HCT116 (cell line): ENCODE measurements around the gene BMX. TPM values are rescaled to one million over a fixed set of nuclear protein-coding genes. Genes with fewer than 3 reads are reported as not detected.

Experiments used
- ATAC-seq: fragments of 200-7000 bp; cut with Tn5 transposase; 2 replicates; pipeline ENCODE4 v1.9.1; 2020; ENCODE audit warnings: mild to moderate bottlenecking, moderate library complexity
- BruUV-seq: library from RNA; stranded (reverse); fragments of 400-500 nt; replicated peaks from 2 replicates; lab custom pipeline; 2021; lab: Mats Ljungman, UMichigan
- CTCF ChIA-PET: fragments of 300-600 bp; sonication (Branson Sonifier 250); formaldehyde crosslinking; loops from one replicate; lab custom pipeline; 2021; ENCODE audit warnings: antibody characterized with exemption; lab: Charles Lee
- POLR2A ChIA-PET: fragments of 300-600, 350-600 bp; sonication (Branson Sonifier 250); formaldehyde crosslinking; loops from one replicate; lab custom pipeline; 2021; ENCODE audit warnings: antibody characterized with exemption; lab: Charles Lee
- RAD21 ChIA-PET, 2 experiments: fragments of 300-600 bp; sonication (Branson Sonifier 250); formaldehyde crosslinking; loops; one replicate each; lab custom pipeline; 2023; ENCODE audit warnings: low total read pairs in 2 of 2; ENCODE audit not compliant: uncharacterized antibody in 2 of 2, unreplicated experiment in 2 of 2, low non-redundant PET in 1 of 2; lab: Charles Lee
- DNase-seq: peaks from one replicate; pipeline ENCODE4 v3.0.0-alpha.2; 2010; ENCODE audit warnings: low read depth, low spot score
- H2AFZ ChIP-seq: fragments of 200-600 bp; shearing (Covaris generic), sonication (generic); 2 replicates; pipeline ENCODE4 v1.6.1; 2017; ENCODE audit warnings: low read depth, mixed run types, mixed read lengths, antibody characterized with exemption, low read length; ENCODE audit not compliant: poor library complexity, severe bottlenecking
- H3K27ac ChIP-seq: 2 replicates; pipeline ENCODE4 v1.5.1; 2012; ENCODE audit warnings: low read depth, low read length
- H3K27me3 ChIP-seq: fragments of 200-600 bp; sonication (generic); 2 replicates; pipeline ENCODE4 v1.6.1; 2016; ENCODE audit warnings: mixed run types, low read length, mixed read lengths; ENCODE audit not compliant: insufficient read depth
- H3K36me3 ChIP-seq, 2 experiments: fragments of 200-500 bp in 1 of 2; fragments of 200-600 bp in 1 of 2; sonication (Bioruptor generic) in 1 of 2; sonication (generic) in 1 of 2; 2 replicates each; pipeline versions ENCODE4 v1.5.1 to v1.6.1; 2014 to 2016; ENCODE audit warnings: low read length in 2 of 2, inconsistent platforms in 1 of 2, mixed read lengths in 1 of 2, mixed run types in 1 of 2; ENCODE audit not compliant: insufficient read depth in 2 of 2, control insufficient read depth in 1 of 2
- H3K4me1 ChIP-seq, 2 experiments: fragments of 200-600 bp in 1 of 2; sonication (generic) in 1 of 2; 2 replicates each; pipeline versions ENCODE4 v1.5.1 to v1.6.1; 2012 to 2017; ENCODE audit warnings: low read length in 2 of 2, inconsistent platforms in 1 of 2, mild to moderate bottlenecking in 1 of 2, mixed read lengths in 1 of 2, mixed run types in 1 of 2, moderate library complexity in 1 of 2; ENCODE audit not compliant: insufficient read depth in 2 of 2, control insufficient read depth in 1 of 2
- H3K4me2 ChIP-seq: fragments of 200-600 bp; sonication (generic); 2 replicates; pipeline ENCODE4 v1.6.1; 2017; ENCODE audit warnings: mixed run types, low read length, mixed read lengths
- H3K4me3 ChIP-seq, 2 experiments: fragments of 200-600 bp in 1 of 2; sonication (generic) in 1 of 2; replicated peaks in 1 of 2; 2 replicates each; pipeline ENCODE4 v1.5.1; 2011 to 2016; ENCODE audit warnings: low read length in 2 of 2, control low read depth in 1 of 2, low read depth in 1 of 2, mild to moderate bottlenecking in 1 of 2, mixed read lengths in 1 of 2, mixed run types in 1 of 2
- H3K79me2 ChIP-seq: fragments of 200-600 bp; sonication (generic); 2 replicates; pipeline ENCODE4 v1.6.1; 2017; ENCODE audit warnings: mild to moderate bottlenecking, mixed run types, low read length, moderate library complexity, mixed read lengths; ENCODE audit not compliant: insufficient read depth
- H3K9ac ChIP-seq: fragments of 200-600 bp; sonication (generic); 2 replicates; pipeline ENCODE4 v1.6.1; 2016; ENCODE audit warnings: low read length, mixed read lengths
- H3K9me2 ChIP-seq: fragments of 200-600 bp; sonication (generic), shearing (Covaris generic); 2 replicates; pipeline ENCODE4 v1.6.1; 2017; ENCODE audit warnings: mixed run types, mild to moderate bottlenecking, moderate library complexity; ENCODE audit not compliant: insufficient read depth
- H3K9me3 ChIP-seq, 2 experiments: fragments of 200-500 bp in 1 of 2; fragments of 200-600 bp in 1 of 2; sonication (Bioruptor generic) in 1 of 2; sonication (generic) in 1 of 2; 2 replicates each; pipeline ENCODE4 v1.6.1; 2014 to 2017; ENCODE audit warnings: low read length in 2 of 2, mixed read lengths in 2 of 2, inconsistent platforms in 1 of 2, low read depth in 1 of 2, mild to moderate bottlenecking in 1 of 2, mixed run types in 1 of 2, moderate library complexity in 1 of 2; ENCODE audit not compliant: control insufficient read depth in 1 of 2, insufficient read depth in 1 of 2
- H4K20me1 ChIP-seq: fragments of 200-600 bp; sonication (generic), shearing (Covaris generic); 2 replicates; pipeline ENCODE4 v1.6.1; 2017; ENCODE audit warnings: mixed run types, mild to moderate bottlenecking, moderate library complexity; ENCODE audit not compliant: insufficient read depth
- CBX3 ChIP-seq: IDR thresholded peaks from 2 replicates; pipeline ENCODE4 v1.6.1; 2012; ENCODE audit warnings: low read depth
- EZH2phosphoT487 ChIP-seq: fragments of 200-600 bp; IDR thresholded peaks from 2 replicates; pipeline ENCODE4 v1.6.1; 2018; ENCODE audit warnings: antibody characterized with exemption, borderline replicate concordance
- FOSL1 ChIP-seq: IDR thresholded peaks from 2 replicates; pipeline ENCODE4 v1.6.1; 2012; ENCODE audit warnings: low read depth
- JUND ChIP-seq: IDR thresholded peaks from 2 replicates; pipeline ENCODE4 v1.6.1; 2012
- POLR2A ChIP-seq: IDR thresholded peaks from 2 replicates; pipeline ENCODE4 v1.7.0; 2011; ENCODE audit warnings: borderline replicate concordance; ENCODE audit not compliant: insufficient read depth, insufficient read length; ENCODE audit errors: extremely low read depth
- RAD21 ChIP-seq: IDR thresholded peaks from 2 replicates; pipeline ENCODE4 v1.6.1; 2012; ENCODE audit warnings: low read depth, mild to moderate bottlenecking
- SP1 ChIP-seq: IDR thresholded peaks from 2 replicates; pipeline ENCODE4 v1.6.1; 2012; ENCODE audit warnings: low read depth
- SRF ChIP-seq: IDR thresholded peaks from 2 replicates; pipeline ENCODE4 v1.6.1; 2012; ENCODE audit warnings: low read depth
- TCF7L2 ChIP-seq: IDR thresholded peaks from 2 replicates; pipeline ENCODE4 v1.7.0; 2011; ENCODE audit warnings: borderline replicate concordance, inconsistent platforms; ENCODE audit not compliant: insufficient read depth, insufficient read length; ENCODE audit errors: extremely low read depth
- YY1 ChIP-seq: IDR thresholded peaks from 2 replicates; pipeline ENCODE4 v1.6.1; 2011; ENCODE audit warnings: low read length, low read depth, moderate library complexity, mild to moderate bottlenecking; ENCODE audit not compliant: insufficient replicate concordance; ENCODE audit errors: extremely low read depth
- ZFX ChIP-seq: fragments of 450-650 bp; IDR thresholded peaks from 2 replicates; pipeline ENCODE4 v1.6.1; 2017
- intact Hi-C: fragments of 100-400 bp; cut with micrococcal nuclease; formaldehyde crosslinking; loops from 2 replicates; pipeline ENCODE4 v1.10.0; 2022
- total RNA-seq: library from RNA; stranded (reverse); gene quantifications from one replicate; pipeline ENCODE4 v1.2.1, GENCODE V29; 2021; ENCODE audit not compliant: unreplicated experiment
- TF ChIP-seq, protein P1 (sequence below): IDR thresholded peaks from 2 replicates; pipeline ENCODE4 v1.6.1; 2012; ENCODE audit warnings: low read depth
- TF ChIP-seq, protein P2 (sequence below): IDR thresholded peaks from 2 replicates; pipeline ENCODE4 v1.6.1; 2012
- TF ChIP-seq, protein P3 (sequence below): IDR thresholded peaks from 2 replicates; pipeline ENCODE4 v1.6.1; 2012
- TF ChIP-seq, protein P4 (sequence below), 3 experiments: fragments of 200-600 bp in 1 of 3; sonication (generic) in 1 of 3; IDR thresholded peaks in 2 of 3; conservative IDR thresholded peaks in 1 of 3; 2 replicates each; pipeline ENCODE4 v1.5.1; 2012 to 2017; ENCODE audit warnings: low read depth in 2 of 3, low read length in 2 of 3, antibody characterized with exemption in 1 of 3, borderline replicate concordance in 1 of 3, control low read depth in 1 of 3, mild to moderate bottlenecking in 1 of 3, mixed read lengths in 1 of 3, mixed run types in 1 of 3, moderate library complexity in 1 of 3; ENCODE audit not compliant: insufficient read depth in 1 of 3
- TF ChIP-seq, protein P5 (sequence below): IDR thresholded peaks from 2 replicates; pipeline ENCODE4 v1.6.1; 2011; ENCODE audit warnings: mild to moderate bottlenecking, low read length, moderate library complexity; ENCODE audit not compliant: insufficient replicate concordance; ENCODE audit errors: extremely low read depth

BMX gene
- total RNA-seq, 1 experiment from 2014 or later, result not detected

DNA sequence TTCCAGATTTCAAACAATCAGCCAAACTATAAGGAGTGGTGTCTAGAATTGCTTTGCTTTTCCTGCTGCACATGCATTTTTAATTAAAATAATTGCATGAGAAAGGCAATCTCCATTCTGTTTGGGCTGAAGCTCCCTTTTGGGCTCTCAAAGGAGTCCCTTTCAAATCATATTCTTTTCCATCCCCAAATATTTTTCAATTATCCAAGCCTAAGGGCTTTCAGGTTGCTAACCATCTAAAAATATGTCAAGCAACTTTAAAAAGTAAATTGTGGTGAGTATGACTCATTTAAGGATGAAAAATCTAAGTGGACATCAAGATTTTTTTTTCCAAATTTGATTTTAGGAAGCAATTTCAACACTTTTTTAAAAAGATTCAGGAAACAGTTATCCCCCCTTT lies 35.9 kb upstream of the BMX start (continued):
- TF ChIP-seq, protein P1, sequence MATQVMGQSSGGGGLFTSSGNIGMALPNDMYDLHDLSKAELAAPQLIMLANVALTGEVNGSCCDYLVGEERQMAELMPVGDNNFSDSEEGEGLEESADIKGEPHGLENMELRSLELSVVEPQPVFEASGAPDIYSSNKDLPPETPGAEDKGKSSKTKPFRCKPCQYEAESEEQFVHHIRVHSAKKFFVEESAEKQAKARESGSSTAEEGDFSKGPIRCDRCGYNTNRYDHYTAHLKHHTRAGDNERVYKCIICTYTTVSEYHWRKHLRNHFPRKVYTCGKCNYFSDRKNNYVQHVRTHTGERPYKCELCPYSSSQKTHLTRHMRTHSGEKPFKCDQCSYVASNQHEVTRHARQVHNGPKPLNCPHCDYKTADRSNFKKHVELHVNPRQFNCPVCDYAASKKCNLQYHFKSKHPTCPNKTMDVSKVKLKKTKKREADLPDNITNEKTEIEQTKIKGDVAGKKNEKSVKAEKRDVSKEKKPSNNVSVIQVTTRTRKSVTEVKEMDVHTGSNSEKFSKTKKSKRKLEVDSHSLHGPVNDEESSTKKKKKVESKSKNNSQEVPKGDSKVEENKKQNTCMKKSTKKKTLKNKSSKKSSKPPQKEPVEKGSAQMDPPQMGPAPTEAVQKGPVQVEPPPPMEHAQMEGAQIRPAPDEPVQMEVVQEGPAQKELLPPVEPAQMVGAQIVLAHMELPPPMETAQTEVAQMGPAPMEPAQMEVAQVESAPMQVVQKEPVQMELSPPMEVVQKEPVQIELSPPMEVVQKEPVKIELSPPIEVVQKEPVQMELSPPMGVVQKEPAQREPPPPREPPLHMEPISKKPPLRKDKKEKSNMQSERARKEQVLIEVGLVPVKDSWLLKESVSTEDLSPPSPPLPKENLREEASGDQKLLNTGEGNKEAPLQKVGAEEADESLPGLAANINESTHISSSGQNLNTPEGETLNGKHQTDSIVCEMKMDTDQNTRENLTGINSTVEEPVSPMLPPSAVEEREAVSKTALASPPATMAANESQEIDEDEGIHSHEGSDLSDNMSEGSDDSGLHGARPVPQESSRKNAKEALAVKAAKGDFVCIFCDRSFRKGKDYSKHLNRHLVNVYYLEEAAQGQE, result no peak

DNA sequence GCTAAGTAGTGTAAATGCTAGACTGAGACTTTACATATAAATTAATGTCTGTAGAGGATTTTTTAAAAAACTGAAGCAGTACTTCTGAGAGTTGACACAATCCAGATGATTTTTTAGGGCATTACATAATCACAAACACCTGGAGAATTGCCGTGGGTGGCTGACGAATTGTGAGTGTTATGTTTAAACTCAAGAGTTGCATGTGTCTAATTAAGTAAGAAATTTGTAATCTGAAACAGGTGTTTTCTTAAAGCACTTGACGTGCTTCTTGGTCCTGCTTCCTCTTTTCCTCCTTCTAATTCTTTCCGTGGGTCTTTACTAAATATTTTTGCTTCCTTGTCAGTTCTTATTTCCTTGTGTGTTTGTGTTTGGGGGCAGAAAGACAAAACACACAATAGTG lies 35.3 kb upstream of the BMX start:
- no peaks in the 10 kb centered on the region for H3K36me3 ChIP-seq
- ChIA-PET RAD21 (no interaction called here), POLR2A (no interaction called here), CTCF (no interaction called here)
- intact Hi-C loops, result loop anchor here (5.0 kb wide), 1 partner anchor 103 kb away; no protein-coding TSS in a partner anchor
- no peak overlapping the region for H3K4me2 ChIP-seq
- H3K9ac ChIP-seq, result no peak overlapping the region
- ATAC-seq, result no peak
- H3K27me3 ChIP-seq, result no peaks in the 10 kb centered on the region
- no peak for DNase-seq
- H3K79me2 ChIP-seq, result no peaks in the 10 kb centered on the region
- no peaks in the 10 kb centered on the region for H4K20me1 ChIP-seq
- H3K4me1 ChIP-seq, result no peaks in the 10 kb centered on the region
- no peaks in the 10 kb centered on the region for H3K9me3 ChIP-seq
- no TSS peak for BruUV-seq
- no peak overlapping the region for H3K27ac ChIP-seq
- H3K9me2 ChIP-seq, result no peaks in the 10 kb centered on the region
- no peak overlapping the region for H3K4me3 ChIP-seq
- no peak overlapping the region for H2AFZ ChIP-seq
- TF ChIP-seq, protein P2, sequence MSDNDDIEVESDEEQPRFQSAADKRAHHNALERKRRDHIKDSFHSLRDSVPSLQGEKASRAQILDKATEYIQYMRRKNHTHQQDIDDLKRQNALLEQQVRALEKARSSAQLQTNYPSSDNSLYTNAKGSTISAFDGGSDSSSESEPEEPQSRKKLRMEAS, result no peak
- TF ChIP-seq SRF (no peak), JUND (no peak), RAD21 (no peak), CBX3 (no peak), FOSL1 (no peak), EZH2phosphoT487 (no peak), SP1 (no peak), TCF7L2 (no peak), ZFX (no peak), POLR2A (no peak), YY1 (no peak)
- TF ChIP-seq, protein P3, sequence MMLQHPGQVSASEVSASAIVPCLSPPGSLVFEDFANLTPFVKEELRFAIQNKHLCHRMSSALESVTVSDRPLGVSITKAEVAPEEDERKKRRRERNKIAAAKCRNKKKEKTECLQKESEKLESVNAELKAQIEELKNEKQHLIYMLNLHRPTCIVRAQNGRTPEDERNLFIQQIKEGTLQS, result no peak
- TF ChIP-seq, protein P4, sequence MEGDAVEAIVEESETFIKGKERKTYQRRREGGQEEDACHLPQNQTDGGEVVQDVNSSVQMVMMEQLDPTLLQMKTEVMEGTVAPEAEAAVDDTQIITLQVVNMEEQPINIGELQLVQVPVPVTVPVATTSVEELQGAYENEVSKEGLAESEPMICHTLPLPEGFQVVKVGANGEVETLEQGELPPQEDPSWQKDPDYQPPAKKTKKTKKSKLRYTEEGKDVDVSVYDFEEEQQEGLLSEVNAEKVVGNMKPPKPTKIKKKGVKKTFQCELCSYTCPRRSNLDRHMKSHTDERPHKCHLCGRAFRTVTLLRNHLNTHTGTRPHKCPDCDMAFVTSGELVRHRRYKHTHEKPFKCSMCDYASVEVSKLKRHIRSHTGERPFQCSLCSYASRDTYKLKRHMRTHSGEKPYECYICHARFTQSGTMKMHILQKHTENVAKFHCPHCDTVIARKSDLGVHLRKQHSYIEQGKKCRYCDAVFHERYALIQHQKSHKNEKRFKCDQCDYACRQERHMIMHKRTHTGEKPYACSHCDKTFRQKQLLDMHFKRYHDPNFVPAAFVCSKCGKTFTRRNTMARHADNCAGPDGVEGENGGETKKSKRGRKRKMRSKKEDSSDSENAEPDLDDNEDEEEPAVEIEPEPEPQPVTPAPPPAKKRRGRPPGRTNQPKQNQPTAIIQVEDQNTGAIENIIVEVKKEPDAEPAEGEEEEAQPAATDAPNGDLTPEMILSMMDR (IDR thresholded peaks at IDR 0.05 in 2 of 3, conservative IDR thresholded peaks at IDR 0.05 in 1 of 3; ENCODE audit: borderline replicate concordance in 1 of 3, insufficient read depth in 1 of 3, low read depth in 2 of 3, low read length in 2 of 3), result no peak
- TF ChIP-seq, protein P5, sequence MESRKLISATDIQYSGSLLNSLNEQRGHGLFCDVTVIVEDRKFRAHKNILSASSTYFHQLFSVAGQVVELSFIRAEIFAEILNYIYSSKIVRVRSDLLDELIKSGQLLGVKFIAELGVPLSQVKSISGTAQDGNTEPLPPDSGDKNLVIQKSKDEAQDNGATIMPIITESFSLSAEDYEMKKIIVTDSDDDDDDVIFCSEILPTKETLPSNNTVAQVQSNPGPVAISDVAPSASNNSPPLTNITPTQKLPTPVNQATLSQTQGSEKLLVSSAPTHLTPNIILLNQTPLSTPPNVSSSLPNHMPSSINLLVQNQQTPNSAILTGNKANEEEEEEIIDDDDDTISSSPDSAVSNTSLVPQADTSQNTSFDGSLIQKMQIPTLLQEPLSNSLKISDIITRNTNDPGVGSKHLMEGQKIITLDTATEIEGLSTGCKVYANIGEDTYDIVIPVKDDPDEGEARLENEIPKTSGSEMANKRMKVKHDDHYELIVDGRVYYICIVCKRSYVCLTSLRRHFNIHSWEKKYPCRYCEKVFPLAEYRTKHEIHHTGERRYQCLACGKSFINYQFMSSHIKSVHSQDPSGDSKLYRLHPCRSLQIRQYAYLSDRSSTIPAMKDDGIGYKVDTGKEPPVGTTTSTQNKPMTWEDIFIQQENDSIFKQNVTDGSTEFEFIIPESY, result no peak
